GM13976 (cell line): Measurements from ENCODE around the gene COX7A2L.

Experiments used
- DNase-seq: peaks from one replicate; pipeline ENCODE4 v3.0.0; 2012; ENCODE audit warnings: low spot score
- in situ Hi-C: fragments of 300-500 bp; cut with MboI; formaldehyde crosslinking; loops from one replicate; pipeline ENCODE4 v1.12.0; 2022; ENCODE audit warnings: low sequenced_read_pairs, mixed read lengths, inconsistent platforms; ENCODE audit not compliant: unreplicated experiment
- TF ChIP-seq, protein P1 (sequence below): IDR thresholded peaks from 2 replicates; pipeline ENCODE4 v1.5.1; 2012; ENCODE audit warnings: borderline replicate concordance, mild to moderate bottlenecking; ENCODE audit not compliant: insufficient read depth; ENCODE audit errors: extremely low read depth, missing control alignments, control extremely low read depth

Gene COX7A2L

DNA sequence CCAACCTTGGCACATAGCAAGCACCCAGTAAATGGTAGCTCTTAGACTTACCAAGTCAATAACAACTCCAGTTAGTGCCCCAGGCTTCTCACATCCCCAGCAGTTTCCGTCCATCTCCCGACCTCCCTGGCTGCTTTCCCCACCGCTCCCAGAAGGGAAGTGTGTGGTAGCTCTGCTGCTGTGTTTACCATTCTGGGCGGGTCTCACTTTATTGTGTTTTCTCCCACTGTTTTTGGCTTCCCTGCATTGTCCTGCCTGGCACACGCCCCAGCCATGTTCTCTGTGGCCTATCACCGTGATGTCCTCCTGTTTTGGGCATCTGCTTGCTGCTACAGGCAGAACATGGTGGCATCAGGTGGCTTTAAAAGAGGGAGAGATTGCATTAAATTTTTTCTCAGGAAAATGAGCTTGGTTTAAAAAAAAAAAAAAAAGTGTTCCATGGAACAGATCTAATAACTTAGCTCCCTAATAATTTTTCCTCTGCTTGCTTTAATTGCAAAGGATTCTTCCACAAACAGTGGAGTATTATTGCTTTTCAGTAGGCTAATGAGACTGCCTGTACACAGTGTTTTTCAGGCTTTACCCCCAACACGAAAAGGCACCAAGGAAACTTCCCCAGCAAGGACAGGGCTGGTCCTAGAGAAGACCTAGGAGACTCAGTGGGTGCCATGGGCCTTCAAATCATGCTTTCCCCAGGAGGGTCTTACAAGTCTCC lies 8.0 kb upstream of the COX7A2L start:
- in situ Hi-C loops, result loop anchor here (25.0 kb wide), 1 partner anchor 507 kb away; no protein-coding TSS in a partner anchor
- TF ChIP-seq, protein P1, sequence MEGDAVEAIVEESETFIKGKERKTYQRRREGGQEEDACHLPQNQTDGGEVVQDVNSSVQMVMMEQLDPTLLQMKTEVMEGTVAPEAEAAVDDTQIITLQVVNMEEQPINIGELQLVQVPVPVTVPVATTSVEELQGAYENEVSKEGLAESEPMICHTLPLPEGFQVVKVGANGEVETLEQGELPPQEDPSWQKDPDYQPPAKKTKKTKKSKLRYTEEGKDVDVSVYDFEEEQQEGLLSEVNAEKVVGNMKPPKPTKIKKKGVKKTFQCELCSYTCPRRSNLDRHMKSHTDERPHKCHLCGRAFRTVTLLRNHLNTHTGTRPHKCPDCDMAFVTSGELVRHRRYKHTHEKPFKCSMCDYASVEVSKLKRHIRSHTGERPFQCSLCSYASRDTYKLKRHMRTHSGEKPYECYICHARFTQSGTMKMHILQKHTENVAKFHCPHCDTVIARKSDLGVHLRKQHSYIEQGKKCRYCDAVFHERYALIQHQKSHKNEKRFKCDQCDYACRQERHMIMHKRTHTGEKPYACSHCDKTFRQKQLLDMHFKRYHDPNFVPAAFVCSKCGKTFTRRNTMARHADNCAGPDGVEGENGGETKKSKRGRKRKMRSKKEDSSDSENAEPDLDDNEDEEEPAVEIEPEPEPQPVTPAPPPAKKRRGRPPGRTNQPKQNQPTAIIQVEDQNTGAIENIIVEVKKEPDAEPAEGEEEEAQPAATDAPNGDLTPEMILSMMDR, result no peak
- no peak for DNase-seq

DNA sequence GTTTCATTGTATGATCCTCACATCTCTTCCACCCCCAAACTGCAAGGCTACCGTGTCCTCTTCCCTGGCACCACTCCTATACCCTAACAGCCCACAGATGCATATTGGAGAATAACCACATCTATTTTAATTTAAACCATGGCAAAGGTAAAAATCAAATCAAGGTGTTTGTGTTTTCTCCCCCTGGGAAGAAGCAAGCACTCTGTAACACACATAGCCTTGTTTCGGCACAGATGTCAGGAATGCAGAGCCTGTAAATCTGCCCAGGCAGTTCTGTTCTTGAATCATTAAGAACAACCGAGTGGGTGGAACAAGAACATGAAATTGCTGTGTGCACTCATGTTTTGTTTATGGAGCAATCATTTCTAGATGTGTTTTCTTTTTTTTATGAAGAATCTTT lies 6.8 kb upstream of the COX7A2L start:
- in situ Hi-C loops, result loop anchor here (25.0 kb wide), 1 partner anchor 506 kb away; no protein-coding TSS in a partner anchor
- DNase-seq, result no peak
- TF ChIP-seq, protein P1, result no peak

DNA sequence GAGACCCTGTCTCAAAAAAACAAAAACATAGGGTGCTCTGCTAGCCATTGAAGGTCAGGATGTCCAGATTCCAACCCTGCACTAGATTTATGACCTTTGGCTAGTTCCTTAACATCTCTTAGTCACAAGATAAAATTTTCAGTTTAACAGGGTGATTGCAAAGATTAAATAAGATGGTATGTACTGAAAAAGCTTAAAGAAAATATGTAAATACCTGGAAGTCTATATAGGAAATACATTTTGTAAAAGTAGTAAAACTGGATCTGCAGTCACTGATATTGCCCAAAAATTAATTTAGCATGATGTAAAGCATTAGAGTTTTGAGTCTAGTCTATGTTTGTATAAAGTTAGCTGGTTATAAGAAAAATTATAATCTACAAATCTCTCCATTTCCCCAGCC lies 5.4 kb upstream of the COX7A2L start:
- no peak for DNase-seq
- in situ Hi-C loops, result loop anchor here (25.0 kb wide), 1 partner anchor 504 kb away; no protein-coding TSS in a partner anchor

DNA sequence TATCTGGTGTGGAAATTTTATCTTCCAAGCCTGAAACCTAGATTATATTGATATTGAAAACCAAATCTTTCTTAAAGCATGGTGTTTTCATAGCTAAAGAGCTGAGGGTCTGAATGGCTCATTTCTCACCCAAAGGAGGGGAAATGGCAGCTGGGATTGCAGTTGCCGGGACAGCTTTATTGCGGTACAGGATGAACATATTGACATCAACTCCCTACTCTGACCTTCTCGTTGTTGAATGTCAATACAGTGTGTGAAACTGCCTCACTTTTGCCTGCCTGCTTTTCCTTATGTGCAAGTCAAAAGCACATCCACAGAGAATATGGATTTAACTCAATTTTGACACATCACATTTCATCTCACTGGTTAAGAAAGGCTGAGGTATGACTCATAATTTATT lies 3.6 kb upstream of the COX7A2L start:
- DNase-seq, result no peak
- TF ChIP-seq, protein P1, result no peak
- in situ Hi-C loops, result loop anchor here (25.0 kb wide), 1 partner anchor 502 kb away; no protein-coding TSS in a partner anchor

More for the DNA sequence above, 5.4 kb upstream of the COX7A2L start:
- TF ChIP-seq, protein P1, result no peak

DNA sequence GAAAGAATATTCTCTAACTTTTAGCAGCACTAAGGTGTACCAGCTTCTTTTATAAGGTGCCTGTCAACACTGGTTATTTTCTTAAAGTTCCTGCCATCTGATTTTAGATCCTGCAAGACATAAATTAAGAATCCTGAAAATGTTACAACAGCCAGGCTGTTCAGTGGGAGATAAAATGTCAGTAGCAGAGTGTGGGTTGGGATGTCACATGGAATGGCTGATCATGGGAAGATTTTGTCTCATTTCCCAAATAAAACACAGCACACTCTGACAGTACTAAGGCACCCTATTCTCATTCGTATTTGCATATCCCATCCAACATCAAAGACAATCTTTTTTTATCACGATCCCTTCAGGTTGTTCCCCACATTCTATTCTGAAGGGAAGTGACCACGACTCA lies 2.4 kb upstream of the COX7A2L start:
- no peak for DNase-seq
- TF ChIP-seq, protein P1, result no peak
- in situ Hi-C loops, result loop anchor here (25.0 kb wide), 1 partner anchor 501 kb away; no protein-coding TSS in a partner anchor

DNA sequence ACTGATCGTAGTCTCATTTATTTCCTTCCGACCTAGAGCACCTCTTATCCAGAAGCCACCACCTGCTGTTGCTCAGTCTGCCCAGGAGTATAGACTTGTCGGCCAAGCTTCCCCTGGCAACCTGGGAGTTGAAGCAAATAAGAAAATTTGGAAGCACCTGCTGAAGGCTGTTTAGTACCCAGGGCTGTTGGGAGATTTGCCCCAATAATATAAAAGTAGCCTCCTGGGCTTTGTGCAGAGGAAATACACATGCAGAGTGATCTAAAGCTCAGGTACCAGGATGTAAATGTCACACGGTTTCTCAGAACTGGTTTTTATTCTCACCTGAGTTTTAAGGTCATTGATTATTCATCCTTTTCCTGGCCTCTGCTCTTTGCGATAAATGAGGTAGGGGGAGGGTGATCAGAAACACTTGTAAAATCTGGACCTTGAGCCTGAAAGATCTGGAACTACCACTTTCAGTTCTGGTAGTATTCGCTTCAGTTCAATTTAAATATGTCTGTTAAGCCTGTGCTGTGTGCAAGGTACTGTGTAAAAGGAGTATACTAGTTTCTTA lies 789 bp upstream of the COX7A2L start:
- in situ Hi-C loops, result loop anchor here (25.0 kb wide), 1 partner anchor 500 kb away; no protein-coding TSS in a partner anchor
- no peak for DNase-seq
- TF ChIP-seq, protein P1, result no peak
